Stomach (tissue), 9 donors: ENCODE results near the gene NFATC2. TPM values are rescaled to one million over a fixed set of nuclear protein-coding genes. Genes with fewer than 3 reads are reported as not detected.
A peak's percentile ranks its signal among the peaks of the same experiment; 100 is the strongest.
"Not testable (repeated sequence)": the region's sequence is repeated elsewhere in the genome, so short reads cannot be mapped to it uniquely, and the experiment has no call there.

Experiments used
- DNase-seq, 2 donors: peaks; one replicate each; pipeline versions ENCODE4 v3.0.0 to v3.0.0-alpha.2; 2013 to 2019
- H3K27ac ChIP-seq, 5 donors: fragments of 200-600 bp in 4 of 5; sonication (generic) in 4 of 5; one replicate each; pipeline ENCODE4 v1.5.1; 2013 to 2019; ENCODE audit warnings: mild to moderate bottlenecking in 1 of 5, moderate library complexity in 1 of 5
- H3K27me3 ChIP-seq, 3 donors: fragments of 200-600 bp; sonication (generic); one replicate each; pipeline ENCODE4 v1.5.1; 2017 to 2019; ENCODE audit warnings: mixed run types in 1 of 3
- H3K36me3 ChIP-seq, 4 donors: fragments of 200-600 bp; sonication (generic); 1 replicate in 3 of 4; 2 replicates in 1 of 4; pipeline ENCODE4 v1.5.1; 2016 to 2019
- H3K4me1 ChIP-seq, 4 donors: fragments of 200-600 bp; sonication (generic); one replicate each; pipeline ENCODE4 v1.5.1; 2016 to 2019
- H3K4me3 ChIP-seq, 4 donors: fragments of 200-600 bp; sonication (generic) in 3 of 4; one replicate each; pipeline ENCODE4 v1.5.1; 2016 to 2019; ENCODE audit warnings: mild to moderate bottlenecking in 1 of 4
- H3K9me3 ChIP-seq, 4 donors: fragments of 200-600 bp; sonication (generic); one replicate each; pipeline ENCODE4 v1.5.1; 2016 to 2019
- EP300 ChIP-seq: sonication (generic); formaldehyde crosslinking; IDR thresholded peaks from one replicate; pipeline ENCODE4 v1.6.1; 2017; ENCODE audit warnings: antibody characterized with exemption
- POLR2A ChIP-seq, 4 donors: fragments of 450-650 bp; IDR thresholded peaks; one replicate each; pipeline ENCODE4 v1.6.1; 2016; ENCODE audit warnings: antibody characterized with exemption in 4 of 4, control low read depth in 2 of 4, mild to moderate bottlenecking in 1 of 4, moderate library complexity in 1 of 4
- POLR2AphosphoS5 ChIP-seq, 3 donors: sonication (generic); formaldehyde crosslinking; IDR thresholded peaks; one replicate each; pipeline ENCODE4 v1.6.1; 2016; ENCODE audit warnings: antibody characterized with exemption in 3 of 3
- WGBS, 5 donors: extraction: QIAGEN DNeasy Blood & Tissue Kit in 3 of 5; methylation state at CpG; one replicate each; pipeline versions ENCODE4 v1.1.5 to v1.1.7; 2013 to 2018; 5-methylcytosine and 5-hydroxymethylcytosine counted together
- intact Hi-C: fragments of 100-400 bp; cut with DNase I; formaldehyde crosslinking; loops from one replicate; pipeline ENCODE4 v1.15.1; 2023; ENCODE audit warnings: low total_unique reads
- polyA plus RNA-seq, 3 donors: library from polyadenylated mRNA; stranded (reverse); fragments of 200-250 nt; gene quantifications; one replicate each; pipeline ENCODE4 v1.2.3, GENCODE V29; 2013
- total RNA-seq, 5 donors: library from RNA; depleted of rRNA; stranded (reverse); fragments of >200 nt; gene quantifications; one replicate each; pipeline versions ENCODE4 v1.1.0 to v1.2.3, GENCODE V29; 2014 to 2016
- TF ChIP-seq, protein P1 (sequence below), 7 experiments: fragments of 450-650 bp in 4 of 7; fragments of 200-600 bp in 3 of 7; sonication (generic) in 3 of 7; IDR thresholded peaks; one replicate each; pipeline ENCODE4 v1.5.1; 2016 to 2019; ENCODE audit warnings: antibody characterized with exemption in 7 of 7, control low read depth in 2 of 7, mild to moderate bottlenecking in 1 of 7
- donor health status: healthy with polysubstance abuse.
- donor health status: Bipolar disorder and iron deficiency.
- donor health status: healthy.

Gene NFATC2
- total and polyA plus RNA-seq, 8 donors, result 1.4 to 31.9 (median 8.6) TPM

DNA sequence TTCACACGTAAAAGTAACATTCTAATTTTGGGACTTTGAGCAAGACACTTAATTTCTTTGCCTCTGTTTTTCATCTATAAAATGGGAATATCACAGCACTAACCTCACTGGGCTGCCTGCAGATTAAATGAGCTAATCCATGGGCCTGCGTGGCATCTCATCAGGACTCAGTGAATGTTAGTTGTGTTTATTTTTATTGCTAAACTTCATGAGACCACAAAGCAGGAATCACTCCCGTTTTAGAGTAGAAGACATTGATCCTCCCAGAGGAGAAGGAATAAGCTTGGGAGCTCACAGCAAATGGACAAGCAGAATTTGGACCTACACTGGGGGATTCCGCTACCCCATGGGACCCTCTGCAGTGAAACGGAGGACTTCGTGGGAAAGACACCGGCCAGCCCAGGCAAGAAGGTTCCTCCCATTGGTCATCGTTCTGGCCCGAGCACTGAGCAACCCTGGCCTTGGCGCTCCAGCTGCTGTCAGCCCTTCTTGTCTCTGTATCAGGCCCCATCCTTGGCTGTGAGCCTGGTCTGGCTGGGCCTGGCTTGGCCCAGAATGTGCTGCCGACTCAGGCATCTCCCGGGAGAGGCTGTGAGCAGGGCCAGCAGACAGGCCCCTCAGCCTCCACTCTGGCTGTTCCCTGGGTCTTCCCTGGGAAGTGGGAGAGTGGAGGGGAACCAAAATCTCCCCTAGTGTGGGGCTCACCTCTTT lies 79.8 kb downstream of the NFATC2 start:
- H3K27ac ChIP-seq, result peak overlapping the region in 1 of 5 donors; percentile 3
- intact Hi-C loops, result no loop called here

DNA sequence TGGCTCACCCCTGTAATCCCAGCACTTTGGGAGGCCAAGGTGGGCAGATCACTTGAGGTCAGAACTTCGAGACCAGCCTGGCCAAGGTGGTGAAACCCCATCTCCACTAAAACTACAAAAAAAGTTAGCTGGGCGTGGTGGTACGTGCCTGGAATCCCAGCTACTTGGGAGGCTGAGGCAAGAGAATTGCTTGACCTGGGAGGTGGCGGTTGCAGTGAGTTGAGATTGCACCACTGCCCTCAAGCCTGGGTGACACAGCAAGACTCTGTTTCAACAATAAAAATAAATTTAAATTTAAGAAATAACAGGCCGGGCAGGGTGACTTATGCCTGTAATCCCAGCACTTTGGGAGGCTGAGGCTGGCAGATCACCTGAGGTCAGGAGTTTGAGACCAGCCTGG lies 80.7 kb downstream of the NFATC2 start:
- H3K27me3 ChIP-seq, intact Hi-C loops: not testable (repeated sequence)

More for the DNA sequence above, 79.8 kb downstream of the NFATC2 start:
- no peaks in the 10 kb centered on the region for H3K27me3 ChIP-seq
- no peaks in the 10 kb centered on the region for H3K9me3 ChIP-seq
- peaks cover 0 to 63% (median 24%) of the 10 kb centered on the region in 4 donors for H3K36me3 ChIP-seq
- H3K4me1 ChIP-seq, result peaks cover under 1 to 17% (median 9%) of the 10 kb centered on the region in 4 donors
- TF ChIP-seq POLR2A (IDR thresholded peaks at IDR 0.05) (no peak), EP300 (no peak), POLR2AphosphoS5 (IDR thresholded peaks at IDR 0.05) (no peak)
- TF ChIP-seq, protein P1, sequence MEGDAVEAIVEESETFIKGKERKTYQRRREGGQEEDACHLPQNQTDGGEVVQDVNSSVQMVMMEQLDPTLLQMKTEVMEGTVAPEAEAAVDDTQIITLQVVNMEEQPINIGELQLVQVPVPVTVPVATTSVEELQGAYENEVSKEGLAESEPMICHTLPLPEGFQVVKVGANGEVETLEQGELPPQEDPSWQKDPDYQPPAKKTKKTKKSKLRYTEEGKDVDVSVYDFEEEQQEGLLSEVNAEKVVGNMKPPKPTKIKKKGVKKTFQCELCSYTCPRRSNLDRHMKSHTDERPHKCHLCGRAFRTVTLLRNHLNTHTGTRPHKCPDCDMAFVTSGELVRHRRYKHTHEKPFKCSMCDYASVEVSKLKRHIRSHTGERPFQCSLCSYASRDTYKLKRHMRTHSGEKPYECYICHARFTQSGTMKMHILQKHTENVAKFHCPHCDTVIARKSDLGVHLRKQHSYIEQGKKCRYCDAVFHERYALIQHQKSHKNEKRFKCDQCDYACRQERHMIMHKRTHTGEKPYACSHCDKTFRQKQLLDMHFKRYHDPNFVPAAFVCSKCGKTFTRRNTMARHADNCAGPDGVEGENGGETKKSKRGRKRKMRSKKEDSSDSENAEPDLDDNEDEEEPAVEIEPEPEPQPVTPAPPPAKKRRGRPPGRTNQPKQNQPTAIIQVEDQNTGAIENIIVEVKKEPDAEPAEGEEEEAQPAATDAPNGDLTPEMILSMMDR (IDR thresholded peaks at IDR 0.05), result no peak
- 51 to 76% (median 73%) methylated on average over 9 to 12 of the region's 12 CpGs for WGBS, 5 donors
- peak in 1 of 2 donors; percentile 88 for DNase-seq
- no peak overlapping the region for H3K4me3 ChIP-seq

DNA sequence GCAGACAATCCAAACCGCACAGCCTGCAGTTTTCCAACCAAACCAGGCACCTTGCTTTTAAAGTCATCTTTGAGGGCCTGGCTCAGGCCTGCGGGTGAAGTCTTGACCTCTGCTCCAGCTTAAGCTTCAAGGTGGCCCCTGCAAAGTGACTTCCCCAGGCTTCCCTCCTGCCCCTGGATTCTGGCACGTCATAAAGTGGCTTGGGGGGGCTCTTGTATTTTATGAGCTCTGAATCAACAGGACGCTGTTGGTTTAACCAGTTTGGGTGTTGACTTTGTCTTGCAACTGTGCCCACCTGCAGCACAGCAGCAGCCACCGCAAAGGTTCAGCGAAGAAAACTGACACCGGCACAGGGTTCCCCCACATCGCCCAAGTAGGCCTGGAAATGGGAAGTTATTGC lies 81.2 kb downstream of the NFATC2 start:
- WGBS, 5 donors, result 89 to 94% (median 90%) methylated on average over 8 of the region's 8 CpGs
- Histone ChIP-seq H3K4me3 (no peak overlapping the region), H3K4me1 (peaks cover 15 to 31% (median 23%) of the 10 kb centered on the region in 4 donors), H3K9me3 (no peaks in the 10 kb centered on the region), H3K36me3 (peaks cover 0 to 59% (median 24%) of the 10 kb centered on the region in 4 donors), H3K27me3 (no peaks in the 10 kb centered on the region), H3K27ac (peak overlapping the region in 1 of 5 donors; percentile 8)
- DNase-seq, result no peak
- intact Hi-C loops, result no loop called here
- TF ChIP-seq EP300 (no peak), POLR2A (IDR thresholded peaks at IDR 0.05) (no peak), POLR2AphosphoS5 (IDR thresholded peaks at IDR 0.05) (no peak)
- TF ChIP-seq, protein P1 (IDR thresholded peaks at IDR 0.05), result no peak

More for the DNA sequence above, 80.7 kb downstream of the NFATC2 start:
- not testable (repeated sequence) for H3K27ac ChIP-seq, DNase-seq, H3K4me3 ChIP-seq, H3K9me3 ChIP-seq
- 91 to 97% (median 95%) methylated on average over 5 of the region's 5 CpGs for WGBS, 5 donors
- Histone ChIP-seq H3K36me3 (peaks cover 0 to 63% (median 24%) of the 10 kb centered on the region in 4 donors), H3K4me1 (peaks cover 9 to 26% (median 18%) of the 10 kb centered on the region in 4 donors)

DNA sequence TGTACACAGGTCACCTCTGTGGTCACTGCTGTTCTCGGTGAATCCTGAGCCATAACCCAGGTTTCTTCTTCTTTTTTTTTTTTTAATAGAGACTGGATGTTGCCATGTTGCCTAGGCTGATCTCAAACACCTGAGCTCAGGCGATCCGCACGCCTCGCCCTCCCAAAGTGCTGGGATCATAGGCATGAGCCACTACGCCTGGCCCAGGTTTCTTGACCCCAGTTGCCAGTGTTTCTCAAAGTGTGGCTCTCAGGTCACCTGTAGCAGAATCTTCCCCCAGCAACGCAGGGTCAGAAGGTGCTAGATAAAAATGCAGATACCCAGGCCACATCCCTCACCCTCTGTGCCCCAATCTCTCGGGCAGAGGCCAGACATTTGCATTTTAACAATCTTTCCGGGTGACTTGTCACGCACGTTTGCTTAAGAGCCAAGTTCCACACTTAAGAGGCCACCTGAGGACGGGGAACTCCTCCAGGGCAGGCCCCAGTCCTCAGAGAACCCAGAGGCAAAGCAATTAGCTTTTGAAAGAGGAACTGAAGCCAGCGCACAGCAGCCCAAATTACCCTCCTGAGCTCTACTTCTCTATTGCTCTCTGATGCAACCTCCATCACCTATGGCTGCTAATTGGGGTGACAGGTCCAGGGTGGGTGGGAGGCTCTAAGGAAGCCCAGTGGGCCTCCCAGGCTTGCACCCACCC lies 81.8 kb downstream of the NFATC2 start:
- Histone ChIP-seq H3K4me3 (no peak overlapping the region), H3K27ac (peak overlapping the region in 1 of 5 donors; percentile 8), H3K4me1 (peaks cover 19 to 37% (median 27%) of the 10 kb centered on the region in 4 donors), H3K36me3 (peaks cover 0 to 54% (median 22%) of the 10 kb centered on the region in 4 donors), H3K9me3 (no peaks in the 10 kb centered on the region), H3K27me3 (no peaks in the 10 kb centered on the region)
- 64 to 78% (median 65%) methylated on average over 13 of the region's 13 CpGs for WGBS, 5 donors
- DNase-seq, result peak in 1 of 2 donors; percentile 29
- TF ChIP-seq, protein P1 (IDR thresholded peaks at IDR 0.05), result no peak
- TF ChIP-seq EP300 (no peak), POLR2AphosphoS5 (IDR thresholded peaks at IDR 0.05) (no peak), POLR2A (IDR thresholded peaks at IDR 0.05) (no peak)
- intact Hi-C loops, result no loop called here
